Fibroblast of lung (primary cell): ENCODE measurements around the gene VAMP2.

ENCODE experiments used
- CTCF ChIP-seq, 2 donors: IDR thresholded peaks in 1 of 2; conservative IDR thresholded peaks in 1 of 2; 1 replicate in 1 of 2; 2 replicates in 1 of 2; pipeline ENCODE4 v1.5.1; 2011 to 2012; ENCODE audit warnings: low read length in 2 of 2, control low read depth in 1 of 2, inconsistent platforms in 1 of 2, low read depth in 1 of 2, mild to moderate bottlenecking in 1 of 2
- EZH2 ChIP-seq: IDR thresholded peaks from 2 replicates; pipeline ENCODE4 v1.5.1; 2012; ENCODE audit warnings: low read length, control low read depth, mild to moderate bottlenecking; ENCODE audit errors: missing control alignments

GRCh38 chr17:8147805-8148404 lies 14.8 kb downstream of the VAMP2 start:
- TF ChIP-seq CTCF (conservative IDR thresholded peaks at IDR 0.05 in 1 of 2, IDR thresholded peaks at IDR 0.05 in 1 of 2; ENCODE audit: low read depth in 1 of 2, low read length in 2 of 2), result no peak
- TF ChIP-seq EZH2, result no peak
